HG03342 (cell line): ENCODE data around the gene SYS1.
A peak's percentile ranks its signal among the peaks of the same experiment; 100 is the strongest.

Experiments
- ATAC-seq: cut with Tn5 transposase; IDR thresholded peaks from one replicate; pipeline ENCODE4 v1.9.1; 2021; ENCODE audit warnings: mild to moderate bottlenecking, moderate library complexity; ENCODE audit not compliant: unreplicated experiment

SYS1 gene

DNA sequence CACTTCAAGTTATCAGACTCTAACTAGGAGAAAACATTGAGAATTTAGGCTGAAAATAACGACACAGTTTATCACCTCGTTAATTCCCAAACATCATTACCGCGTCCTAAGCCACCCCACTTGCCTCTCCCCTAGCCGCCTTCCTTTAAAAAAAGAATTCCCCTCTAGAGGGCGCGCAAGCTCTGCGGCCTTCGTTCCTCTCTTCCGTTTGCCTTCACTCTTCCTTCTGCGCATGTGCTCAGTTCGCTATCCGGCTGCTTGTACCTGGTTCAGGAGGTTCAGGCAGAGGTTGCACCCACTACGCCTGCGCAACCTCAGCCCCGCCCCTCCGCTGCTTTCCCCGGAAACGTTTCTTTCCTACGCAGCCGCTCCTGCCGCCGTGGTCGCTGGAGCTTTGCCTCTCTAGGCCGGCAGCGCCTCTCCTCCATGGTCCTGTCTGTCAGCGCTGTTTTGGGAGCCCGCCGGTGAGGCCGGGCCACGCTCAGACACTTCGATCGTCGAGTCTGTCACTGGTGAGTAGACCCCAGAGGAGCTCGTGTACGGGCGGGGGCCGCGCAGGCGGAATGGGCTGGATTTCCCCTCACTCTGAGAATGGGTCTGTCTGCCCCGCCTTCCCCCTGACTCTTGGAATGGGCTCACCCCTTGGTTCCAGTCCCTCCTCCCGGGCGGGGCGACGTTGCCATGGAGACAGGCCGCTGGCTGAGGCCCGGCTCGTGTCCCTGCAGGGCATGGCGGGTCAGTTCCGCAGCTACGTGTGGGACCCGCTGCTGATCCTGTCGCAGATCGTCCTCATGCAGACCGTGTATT lies at the start of gene SYS1:
TSS of gene SYS1 (plus strand) at position 353 of the 807 bp plus-strand sequence. CDS start at position 729, 376 bp downstream.
- ATAC-seq, result peak; percentile 72

DNA sequence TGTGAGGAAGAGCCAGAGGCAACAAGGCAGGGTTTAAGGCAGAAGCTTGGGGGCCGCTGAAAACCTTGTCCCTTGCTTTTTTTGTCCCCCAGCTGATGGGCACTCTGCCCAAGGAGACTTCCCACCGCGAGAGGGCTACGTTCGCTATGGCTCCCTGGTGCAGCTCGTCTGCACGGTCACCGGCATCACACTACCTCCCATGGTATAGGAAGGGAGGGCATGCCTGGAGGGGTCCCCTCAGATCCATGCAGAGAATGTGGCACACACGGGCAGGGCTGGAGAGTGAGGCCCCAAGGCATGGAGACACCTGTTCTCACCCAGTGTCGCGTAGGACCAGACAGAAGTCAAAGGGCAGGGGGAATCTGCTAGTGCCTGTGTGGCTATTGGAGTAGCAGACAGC lies 49.0 kb upstream of the SYS1 start:
- no peak for ATAC-seq

DNA sequence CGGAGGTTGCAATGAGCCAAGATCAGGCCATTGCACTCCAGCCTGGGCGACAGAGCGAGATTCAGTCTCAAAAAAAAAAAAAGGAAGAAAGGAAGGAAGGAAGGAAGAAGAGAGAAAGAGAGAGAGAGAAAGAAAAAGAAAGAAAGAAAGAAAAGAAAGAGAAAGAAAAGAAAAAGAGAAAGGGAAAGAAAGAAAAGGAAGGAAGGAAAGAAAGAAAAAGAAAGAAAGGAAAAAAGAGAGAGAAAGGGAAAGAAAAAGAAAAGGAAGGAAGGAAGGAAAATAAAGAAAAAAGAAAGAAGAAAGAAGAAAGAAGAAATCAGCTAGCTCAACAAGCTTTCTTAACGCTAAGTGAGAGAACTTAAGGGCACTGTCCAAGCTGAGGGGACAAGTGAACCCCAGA lies 47.3 kb upstream of the SYS1 start:
- ATAC-seq, result no peak

DNA sequence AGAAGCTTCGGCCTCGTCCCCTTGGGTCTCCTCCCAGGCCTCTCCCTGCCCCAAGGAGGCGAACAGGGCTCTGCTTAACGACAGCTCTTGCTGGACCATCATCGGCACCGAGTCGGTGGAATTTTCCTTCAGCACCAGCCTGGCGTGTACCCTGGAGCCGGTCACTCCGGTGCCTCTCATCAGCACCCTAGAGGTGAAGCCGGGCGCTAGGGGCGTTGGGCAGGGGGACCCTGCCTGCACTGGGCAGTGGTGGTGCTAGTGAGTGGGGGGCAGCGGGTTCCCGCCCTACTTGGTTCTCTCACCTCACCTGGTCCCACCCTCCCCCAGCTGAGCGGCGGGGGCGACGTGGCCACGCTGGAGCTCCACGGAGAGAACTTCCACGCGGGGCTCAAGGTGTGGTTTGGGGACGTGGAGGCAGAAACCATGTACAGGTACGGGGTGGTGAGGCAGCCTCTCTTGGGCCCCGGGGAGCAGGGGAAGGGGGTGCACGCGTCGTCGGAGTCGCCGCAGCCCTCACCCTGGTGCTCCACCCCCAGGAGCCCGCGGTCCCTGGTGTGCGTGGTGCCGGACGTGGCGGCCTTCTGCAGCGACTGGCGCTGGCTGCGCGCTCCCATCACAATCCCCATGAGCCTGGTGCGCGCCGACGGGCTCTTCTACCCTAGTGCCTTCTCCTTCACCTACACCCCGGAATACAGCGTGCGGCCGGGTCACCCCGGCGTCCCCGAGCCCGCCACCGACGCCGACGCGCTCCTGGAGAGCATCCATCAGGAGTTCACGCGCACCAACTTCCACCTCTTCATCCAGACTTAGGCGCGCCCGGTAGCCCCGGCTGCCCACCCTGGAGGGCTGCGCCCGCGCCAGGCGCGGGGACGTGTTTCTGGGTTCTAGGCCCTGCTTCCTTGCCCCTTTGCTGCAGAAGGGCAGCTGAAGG lies 46.5 kb upstream of the SYS1 start:
- ATAC-seq, result no peak

DNA sequence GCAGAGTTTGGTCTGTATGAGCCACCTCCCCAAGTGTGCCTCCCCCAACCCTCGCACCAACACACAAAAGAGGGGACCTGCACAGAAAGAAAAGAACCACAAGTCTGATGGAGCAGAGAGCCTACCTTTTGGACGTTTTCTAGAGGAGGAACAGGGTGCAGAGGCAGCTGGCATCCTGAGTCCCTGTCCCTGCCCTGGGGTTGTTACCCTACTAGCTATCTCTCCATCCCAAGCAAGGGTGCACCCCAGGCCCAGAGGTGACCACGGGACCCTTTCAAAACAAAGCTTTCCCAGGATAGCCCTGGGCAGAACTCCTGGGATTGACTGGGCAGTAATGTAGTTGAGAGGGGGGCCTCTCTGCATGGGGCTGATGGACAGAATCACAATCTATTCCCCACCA lies 45.1 kb upstream of the SYS1 start:
- ATAC-seq, result no peak

DNA sequence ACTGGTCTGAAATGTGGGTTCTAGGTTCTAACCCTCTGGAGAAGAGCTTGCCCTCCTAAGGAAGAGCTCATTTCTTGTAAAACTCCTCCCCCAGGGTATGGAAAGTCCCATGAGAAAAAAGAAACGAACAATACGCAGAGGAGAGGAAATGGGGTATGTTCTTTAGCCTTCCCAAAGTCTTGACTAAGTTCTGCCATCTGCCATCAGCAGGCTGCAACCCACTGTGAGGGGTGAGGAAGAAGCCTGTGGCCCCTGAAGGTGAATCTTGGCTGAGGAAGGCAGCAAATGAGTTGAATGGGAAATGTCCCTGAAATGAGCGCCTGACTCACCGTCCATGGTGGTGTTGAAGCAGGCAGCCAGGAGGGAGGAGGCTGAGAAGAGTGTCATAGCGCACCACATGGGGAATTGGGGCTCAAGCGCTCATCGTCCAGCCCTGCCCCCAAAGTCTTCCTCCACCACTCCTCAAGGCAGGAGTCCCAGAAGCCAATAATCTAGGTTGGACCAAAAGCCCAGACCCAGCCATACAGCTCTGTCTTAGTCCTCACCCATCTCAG lies 44.5 kb upstream of the SYS1 start:
- no peak for ATAC-seq

DNA sequence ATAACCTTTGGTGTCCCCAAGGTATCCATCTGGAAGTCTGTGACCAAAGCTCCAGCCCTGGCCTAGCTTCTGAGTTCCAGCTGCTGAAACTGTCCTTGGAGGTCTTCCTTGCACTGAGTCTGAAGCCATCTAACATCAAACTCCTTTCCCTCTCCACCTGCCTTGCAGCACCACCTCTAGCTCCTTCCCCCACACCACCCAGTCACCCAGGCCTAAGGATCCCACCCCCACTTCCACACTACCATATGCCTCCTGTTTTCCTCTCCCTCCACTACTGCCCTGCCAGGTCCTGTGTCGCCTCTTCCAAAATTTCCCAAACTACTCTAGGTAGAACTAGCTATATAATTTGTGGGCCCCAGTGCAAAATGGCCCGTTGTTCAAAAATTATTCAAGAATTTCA lies 44.0 kb upstream of the SYS1 start:
- no peak for ATAC-seq

DNA sequence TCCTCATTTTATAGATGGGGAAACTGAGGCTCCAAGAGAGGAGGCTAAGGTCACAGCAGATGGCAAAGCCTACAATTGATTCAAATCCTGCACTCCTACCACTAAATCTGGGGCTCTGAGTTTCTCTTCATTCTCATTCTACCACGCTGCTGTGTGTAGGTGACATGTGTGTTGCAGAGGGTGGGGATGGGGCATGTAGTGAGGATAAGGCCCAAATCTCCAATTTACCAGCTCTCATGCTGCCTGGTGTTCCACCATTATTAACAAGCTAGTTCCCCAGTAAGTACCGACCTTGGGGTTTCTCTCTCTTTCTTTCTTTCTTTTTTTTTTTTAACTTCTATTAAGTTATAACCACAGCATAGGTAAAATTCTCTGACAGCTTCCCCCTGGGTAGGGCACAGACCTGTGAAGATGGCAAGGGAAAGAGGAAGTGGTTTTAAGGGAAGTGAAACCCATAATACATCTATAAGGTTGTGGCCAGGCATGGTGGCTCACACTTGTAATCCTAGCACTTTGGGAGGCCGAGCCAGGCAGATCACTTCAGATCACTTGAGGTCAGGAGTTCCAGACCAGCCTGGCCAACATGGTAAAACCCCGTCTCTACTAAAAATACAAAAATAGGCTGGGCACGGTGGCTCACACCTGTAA lies 41.9 kb upstream of the SYS1 start:
- ATAC-seq, result no peak

DNA sequence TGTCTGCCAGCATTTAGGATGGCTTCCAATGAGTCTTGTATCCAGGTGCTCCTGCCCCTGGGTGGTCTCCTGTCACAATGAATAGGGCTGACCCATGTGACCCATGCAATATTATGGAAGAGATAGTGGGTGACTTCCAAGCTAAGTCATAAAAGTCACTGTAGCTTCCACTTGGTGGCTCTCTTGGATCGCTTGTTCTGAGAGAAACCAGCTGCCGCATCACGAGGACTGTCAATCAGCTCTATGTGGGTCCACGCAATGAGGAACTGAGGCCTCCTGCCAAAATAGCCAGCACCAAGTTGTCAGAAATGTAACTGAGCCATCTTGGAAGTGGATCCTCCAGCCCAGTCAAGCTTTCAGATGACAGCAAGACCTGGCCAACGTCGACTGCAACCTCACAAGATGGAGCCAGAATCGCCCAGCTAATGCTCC lies 40.0 kb upstream of the SYS1 start:
- ATAC-seq, result no peak

DNA sequence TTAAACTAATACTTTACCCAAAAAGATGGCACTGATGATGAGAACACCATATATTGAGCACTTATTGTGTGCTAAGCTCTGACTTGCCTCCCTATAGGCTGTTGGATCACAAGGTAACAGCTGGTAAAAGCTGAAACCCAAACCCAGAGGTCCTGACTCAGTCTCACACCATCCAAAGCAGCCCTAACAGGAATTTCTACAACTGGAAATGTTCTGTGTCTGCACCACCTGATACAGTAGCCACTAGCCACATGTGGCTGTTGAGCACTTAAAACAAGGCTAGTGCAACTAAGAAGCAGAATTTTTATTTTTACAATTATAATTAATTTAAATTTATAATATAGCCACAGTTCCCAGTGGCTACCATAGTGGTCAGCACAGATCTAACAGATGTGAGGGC lies 39.2 kb upstream of the SYS1 start:
- no peak for ATAC-seq

DNA sequence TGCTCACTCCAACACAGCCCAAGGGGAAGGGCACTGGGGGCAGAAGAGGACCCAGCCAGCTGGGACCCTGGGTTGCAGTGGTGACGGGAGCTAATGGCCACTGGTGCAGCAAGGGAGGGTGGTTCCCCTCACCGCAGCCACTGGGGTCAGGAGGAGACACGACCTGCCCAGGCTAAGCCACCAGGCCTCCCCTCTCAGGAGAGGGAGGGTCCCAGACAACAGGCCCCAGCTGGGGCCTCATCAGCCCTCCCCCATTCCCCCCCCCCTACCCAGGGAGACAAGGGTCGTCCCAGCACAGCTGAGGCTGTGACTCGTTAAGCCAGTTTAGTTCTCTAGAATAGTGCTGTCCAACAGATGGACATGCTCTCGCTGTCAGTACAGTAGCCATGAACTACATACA lies 37.6 kb upstream of the SYS1 start:
- no peak for ATAC-seq

DNA sequence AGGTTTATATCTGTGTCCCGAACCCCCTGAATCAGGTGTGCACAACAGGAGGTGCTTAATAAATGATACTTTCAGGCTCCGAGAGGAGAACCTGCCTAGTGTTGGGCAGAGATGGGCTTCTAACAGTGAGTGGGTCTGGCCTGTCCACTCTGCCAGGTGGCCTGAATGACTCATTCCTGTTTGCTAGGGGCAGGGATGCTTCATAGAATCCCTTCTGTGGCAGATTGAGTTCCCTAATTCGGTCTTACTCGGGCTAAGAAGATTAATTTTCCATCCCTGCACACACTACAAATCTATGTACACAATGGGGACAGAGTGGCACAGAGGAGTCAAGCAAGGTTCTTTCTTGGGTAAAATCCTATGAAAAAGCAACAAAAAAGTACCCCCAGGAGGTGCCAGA lies 34.5 kb upstream of the SYS1 start:
- no peak for ATAC-seq

DNA sequence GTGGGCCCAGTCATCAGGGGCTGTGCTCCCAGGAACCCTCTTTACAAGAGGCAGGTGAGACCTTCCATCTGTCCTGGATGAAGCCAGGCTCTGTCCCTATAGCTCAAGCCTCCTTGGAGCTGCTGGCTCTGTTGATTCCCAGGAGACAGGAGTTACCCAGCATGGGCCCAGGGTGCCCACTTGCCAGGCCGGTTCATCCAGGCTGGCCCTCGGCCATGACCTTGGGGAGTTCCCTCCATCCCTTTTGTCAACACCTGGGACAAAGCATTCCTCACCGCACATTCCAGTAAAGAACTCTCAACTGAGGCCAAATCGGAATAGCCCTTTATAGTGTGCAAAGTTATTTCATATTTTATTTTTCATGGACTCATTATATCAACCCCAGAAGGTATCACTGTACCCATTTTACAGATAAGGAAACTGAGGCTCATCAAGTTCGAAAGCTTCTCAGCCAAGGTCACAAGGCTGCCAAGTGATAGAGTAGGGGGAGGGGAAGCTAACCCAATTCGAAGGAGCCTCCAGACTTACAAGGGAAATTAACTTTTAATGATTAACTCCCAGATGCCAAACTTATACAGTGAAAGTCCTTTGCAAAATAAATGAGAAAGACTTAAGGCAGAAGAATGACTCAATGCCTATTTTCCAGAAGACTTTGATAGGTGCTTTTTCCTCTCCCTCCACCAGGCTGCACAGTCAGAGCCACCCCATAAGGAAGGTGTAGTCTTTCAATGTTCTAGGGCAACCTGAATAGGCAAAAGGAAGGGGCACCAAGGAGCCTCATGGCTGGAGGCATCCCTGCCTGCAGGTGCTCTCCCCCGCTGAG lies 33.2 kb upstream of the SYS1 start:
- no peak for ATAC-seq

DNA sequence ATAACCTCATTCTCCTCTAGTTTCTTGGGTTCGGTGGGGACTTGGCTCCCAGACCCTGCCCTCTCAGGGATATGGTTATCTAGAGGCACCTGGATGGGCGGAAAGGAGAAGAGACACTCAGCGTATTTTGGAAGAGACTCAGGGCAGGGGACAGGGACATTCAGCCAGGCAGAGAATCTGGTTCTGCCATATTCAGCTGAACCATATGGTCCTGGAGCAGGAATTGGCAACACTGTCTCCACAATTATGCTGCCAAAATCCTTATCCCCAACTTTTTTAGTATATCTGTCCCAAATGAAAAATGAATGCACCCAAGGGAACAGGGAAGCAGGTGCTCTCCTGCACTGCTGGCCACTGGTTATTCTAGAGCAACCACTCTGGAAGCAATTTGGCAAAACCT lies 32.5 kb upstream of the SYS1 start:
- ATAC-seq, result no peak

DNA sequence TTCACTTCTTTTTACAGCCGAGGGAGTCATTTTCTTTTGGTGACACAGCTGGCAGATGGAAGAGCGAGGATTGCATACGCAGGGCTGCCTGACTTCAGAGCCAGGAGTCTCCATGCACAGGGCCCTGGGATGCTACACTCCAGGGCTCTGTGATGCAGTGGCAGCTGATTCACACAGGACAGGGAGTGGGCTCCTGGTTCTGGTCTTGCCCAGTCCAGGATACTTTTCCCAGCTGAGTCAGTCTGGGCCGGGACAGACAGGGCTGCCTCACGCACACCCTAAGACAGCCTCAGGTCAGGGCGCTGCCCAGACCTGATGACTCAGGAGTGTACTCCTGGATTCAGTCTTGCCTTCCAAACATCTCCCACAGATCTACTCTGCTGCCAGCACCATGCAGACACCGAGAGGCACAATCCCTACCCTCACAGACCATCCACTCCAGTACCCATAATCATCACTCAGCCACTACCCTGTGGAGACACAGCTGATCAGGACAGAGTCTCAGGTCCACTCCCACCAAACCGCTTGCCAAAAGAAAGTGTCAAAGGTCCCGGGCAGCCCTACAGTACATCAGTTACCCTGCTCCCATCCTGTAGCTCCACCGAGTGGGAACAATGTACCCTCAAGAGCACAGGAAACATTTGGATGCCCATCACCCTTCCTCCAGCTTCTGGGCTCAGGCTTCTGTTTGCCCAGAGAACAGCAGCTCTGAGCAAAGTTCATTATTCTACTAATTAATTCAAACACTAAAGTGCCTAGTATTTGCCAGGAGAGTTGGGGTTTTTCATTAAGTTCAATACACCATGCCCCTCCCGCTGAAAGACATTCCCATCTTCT lies 26.2 kb upstream of the SYS1 start:
- no peak for ATAC-seq

DNA sequence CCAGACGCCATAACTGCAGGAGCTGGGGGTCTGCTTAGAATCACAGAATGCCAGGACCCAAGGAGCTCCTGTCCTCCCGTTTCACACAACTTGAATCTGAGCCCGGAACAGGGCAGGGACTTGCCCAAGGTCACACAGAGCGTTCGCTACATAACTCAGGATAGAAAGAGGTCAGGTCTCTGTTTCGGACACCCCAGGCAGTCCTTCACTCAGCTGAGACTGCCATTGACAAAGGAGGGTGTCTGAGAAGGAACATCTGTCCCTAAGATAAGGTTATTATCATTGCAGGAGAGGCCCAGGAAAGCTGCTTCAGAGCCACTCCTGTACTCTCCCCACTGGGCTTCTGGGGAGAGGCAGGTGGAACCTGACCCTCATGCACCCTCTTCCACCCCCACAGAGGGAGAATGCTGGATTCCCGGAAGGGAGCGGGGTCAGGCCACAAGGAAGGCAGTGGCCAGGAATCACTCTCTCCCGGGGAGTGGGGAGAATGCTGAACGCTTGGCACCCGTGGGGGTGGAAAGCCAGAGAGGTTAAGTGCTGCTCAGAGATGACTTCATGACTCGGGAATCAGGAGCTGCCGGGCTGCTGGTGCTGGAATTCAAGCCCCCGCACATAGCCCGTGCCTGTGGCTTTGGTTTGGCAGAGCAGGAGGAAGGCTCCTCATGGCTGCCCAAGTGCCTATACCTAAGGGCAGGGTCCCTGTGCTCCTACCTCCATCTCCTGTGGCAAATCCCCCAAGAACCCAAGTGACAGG lies 25.4 kb upstream of the SYS1 start:
- ATAC-seq, result no peak

DNA sequence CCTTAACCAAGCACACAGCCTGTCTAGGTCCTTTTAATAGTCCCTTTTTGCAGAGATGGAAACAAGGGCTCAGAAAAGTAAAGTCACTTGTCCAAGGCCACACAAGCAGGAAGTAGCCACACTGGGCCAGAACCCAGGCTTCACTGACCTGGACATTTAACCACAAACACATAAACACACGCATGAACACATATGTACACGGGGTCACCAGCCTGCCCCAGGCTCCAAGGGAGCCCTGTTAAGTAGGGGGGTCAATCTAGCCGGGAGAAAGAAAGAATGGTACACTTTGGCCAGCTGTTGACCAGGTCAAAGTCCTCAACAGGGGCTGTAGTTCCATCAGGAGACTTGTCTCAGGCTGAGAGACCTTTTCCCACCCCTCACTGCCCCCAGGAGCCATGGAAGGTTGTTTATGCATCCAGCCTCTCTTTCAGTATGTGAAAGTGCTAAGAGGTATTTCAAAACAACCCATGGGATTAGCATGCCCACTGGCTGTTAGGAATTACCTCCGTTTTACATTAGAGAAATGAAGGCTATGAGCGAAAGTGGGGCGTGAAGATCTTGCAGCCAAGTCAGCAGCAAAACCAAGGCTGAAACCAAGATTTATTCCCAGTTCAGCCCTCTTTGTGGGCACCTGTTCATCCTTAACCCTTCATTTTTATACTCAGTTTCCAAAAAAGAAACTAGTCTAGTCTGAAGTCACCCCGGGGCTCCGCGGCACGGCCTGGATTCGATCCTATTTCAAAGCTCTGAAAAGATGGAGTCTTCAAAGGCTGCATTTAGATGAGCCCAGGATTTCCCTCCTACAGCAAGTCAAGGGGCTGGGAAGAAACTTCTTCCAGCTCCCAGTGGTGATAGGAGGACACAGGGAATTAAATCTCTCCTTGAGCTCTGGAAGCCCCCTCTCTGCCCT lies 24.6 kb upstream of the SYS1 start:
- ATAC-seq, result no peak

DNA sequence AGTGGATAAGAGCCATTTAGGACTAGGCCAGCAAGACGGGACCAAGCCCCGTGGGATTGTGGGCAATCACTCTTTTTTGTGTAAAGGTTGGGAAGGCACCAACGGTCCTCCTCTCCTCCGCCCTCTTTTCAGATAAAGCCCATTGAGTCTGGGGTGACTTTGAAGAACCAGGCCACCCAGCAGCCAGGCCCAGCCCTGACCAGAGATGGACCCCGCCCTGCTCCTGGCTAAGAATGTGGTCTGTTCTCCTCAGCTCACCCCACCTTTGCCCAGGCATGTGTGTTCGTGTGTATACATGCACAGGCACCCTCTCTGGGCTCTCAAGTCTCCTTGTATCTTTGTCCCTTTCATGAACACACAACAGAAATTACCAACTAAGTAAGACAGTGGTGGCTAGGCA lies 23.9 kb upstream of the SYS1 start:
- no peak for ATAC-seq
